HEK293T (cell line): ENCODE data around the gene SRCIN1.

ENCODE experiments used
- CTCF ChIA-PET: fragments of 350-600 bp; formaldehyde crosslinking; extraction: SDS; loops from one replicate; lab custom pipeline; 2021; ENCODE audit warnings: antibody characterized with exemption, inconsistent platforms; lab: Yijun Ruan, JAX
- POLR2A ChIA-PET: fragments of 350-600 bp; formaldehyde crosslinking; extraction: SDS; loops from one replicate; lab custom pipeline; 2020; ENCODE audit warnings: antibody characterized with exemption, inconsistent platforms; lab: Yijun Ruan, JAX
- DNase-seq: peaks from one replicate; pipeline ENCODE4 v3.0.0; 2012; ENCODE audit warnings: mixed read lengths; ENCODE audit errors: extremely low spot score
- ARNT ChIP-seq: fragments of 450-650 bp; IDR thresholded peaks from 2 replicates; pipeline ENCODE4 v1.6.1; 2017; ENCODE audit warnings: mild to moderate bottlenecking
- BHLHE40 ChIP-seq: fragments of 450-650 bp; IDR thresholded peaks from 2 replicates; pipeline ENCODE4 v1.6.1; 2016; ENCODE audit warnings: mild to moderate bottlenecking, moderate library complexity, borderline replicate concordance
- CTBP1 ChIP-seq: fragments of 450-650 bp; IDR thresholded peaks from 2 replicates; pipeline ENCODE4 v1.6.1; 2016; ENCODE audit warnings: borderline replicate concordance
- ELF4 ChIP-seq: fragments of 450-650 bp; IDR thresholded peaks from 2 replicates; pipeline ENCODE4 v1.6.1; 2017; ENCODE audit warnings: antibody characterized with exemption
- FOXA1 ChIP-seq: fragments of 450-650 bp; IDR thresholded peaks from 2 replicates; pipeline ENCODE4 v1.6.1; 2016; ENCODE audit warnings: mild to moderate bottlenecking
- FOXK2 ChIP-seq: fragments of 450-650 bp; IDR thresholded peaks from 2 replicates; pipeline ENCODE4 v1.6.1; 2016; ENCODE audit warnings: mild to moderate bottlenecking
- FOXM1 ChIP-seq: fragments of 450-650 bp; IDR thresholded peaks from 2 replicates; pipeline ENCODE4 v1.6.1; 2017; ENCODE audit warnings: mild to moderate bottlenecking, borderline replicate concordance
- HDGF ChIP-seq: fragments of 450-650 bp; IDR thresholded peaks from 2 replicates; pipeline ENCODE4 v1.6.1; 2017; ENCODE audit warnings: antibody characterized with exemption, borderline replicate concordance
- L3MBTL2 ChIP-seq: fragments of 450-650 bp; conservative IDR thresholded peaks from 2 replicates; pipeline ENCODE4 v1.6.1; 2016; ENCODE audit warnings: mild to moderate bottlenecking
- LEF1 ChIP-seq: fragments of 450-650 bp; IDR thresholded peaks from 2 replicates; pipeline ENCODE4 v1.6.1; 2017; ENCODE audit warnings: mild to moderate bottlenecking, borderline replicate concordance
- NFRKB ChIP-seq: fragments of 450-650 bp; IDR thresholded peaks from 2 replicates; pipeline ENCODE4 v1.6.1; 2016; ENCODE audit warnings: mild to moderate bottlenecking, moderate library complexity
- PKNOX1 ChIP-seq: fragments of 450-650 bp; IDR thresholded peaks from 2 replicates; pipeline ENCODE4 v1.6.1; 2016
- SP1 ChIP-seq: fragments of 450-650 bp; IDR thresholded peaks from 2 replicates; pipeline ENCODE4 v1.6.1; 2017
- SUZ12 ChIP-seq: fragments of 450-650 bp; IDR thresholded peaks from 2 replicates; pipeline ENCODE4 v1.6.1; 2016; ENCODE audit warnings: mild to moderate bottlenecking
- TARDBP ChIP-seq: fragments of 450-650 bp; IDR thresholded peaks from 2 replicates; pipeline ENCODE4 v1.6.1; 2016
- ZNF384 ChIP-seq: fragments of 450-650 bp; IDR thresholded peaks from 2 replicates; pipeline ENCODE4 v1.6.1; 2016

Gene SRCIN1

GRCh38 chr17:38538906-38539305 is 66.8 kb downstream of the SRCIN1 start:
- ChIA-PET CTCF (interaction anchor here (0.7 kb wide), 1 partner anchor 75 kb away, joined by 4 read pairs; no protein-coding TSS in a partner anchor), POLR2A (no interaction called here)
- no peak for DNase-seq
- no peak for TF ChIP-seq TARDBP

- POLR2A ChIA-PET = no interaction called here
- TF ChIP-seq LEF1 (no peak), L3MBTL2 (no peak), FOXM1 (no peak), HDGF (no peak), FOXK2 (no peak), TARDBP (no peak), PKNOX1 (no peak), ARNT (no peak), ZNF384 (no peak), FOXA1 (no peak), NFRKB (no peak), BHLHE40 (no peak), SP1 (no peak), ELF4 (no peak), SUZ12 (no peak), CTBP1 (no peak)
- DNase-seq = no peak
- CTCF ChIA-PET = interaction anchor here (1.0 to 3.1 kb wide), 5 partner anchors 19 to 185 kb away, joined by 3 to 11 read pairs (median 4); partner anchors contain the start of gene SOCS7
These were observed 69.1 kb downstream of the SRCIN1 start for GRCh38 chr17:38536661-38537060.

GRCh38 chr17:38535886-38536285 is 69.9 kb downstream of the SRCIN1 start:
- no peak for DNase-seq
- ChIA-PET CTCF (interaction anchor here (1.4 to 3.1 kb wide), 2 partner anchors 23 to 27 kb away, joined by 4 to 11 read pairs; no protein-coding TSS in a partner anchor), POLR2A (no interaction called here)
- no peak for TF ChIP-seq HDGF
- TF ChIP-seq LEF1 = no peak
- TF ChIP-seq BHLHE40 = no peak
- TF ChIP-seq ARNT = no peak
- no peak for TF ChIP-seq ZNF384
- no peak for TF ChIP-seq SUZ12
- TF ChIP-seq TARDBP = no peak

GRCh38 chr17:38534498-38534885 is 71.3 kb downstream of the SRCIN1 start:
- ChIA-PET POLR2A (interaction anchor here (1.0 to 1.8 kb wide), 2 partner anchors 19 to 25 kb away, joined by 3 to 6 read pairs; no protein-coding TSS in a partner anchor), CTCF (interaction anchor here (0.7 to 1.4 kb wide), 5 partner anchors 25 to 196 kb away, joined by 3 to 6 read pairs (median 4); partner anchors contain the start of gene CISD3)
- DNase-seq = no peak
- TF ChIP-seq L3MBTL2 (no peak), BHLHE40 (no peak), PKNOX1 (no peak), FOXA1 (no peak), TARDBP (no peak), FOXM1 (no peak), SUZ12 (no peak), SP1 (no peak), CTBP1 (no peak)

- TF ChIP-seq NFRKB (no peak), BHLHE40 (no peak), TARDBP (no peak), FOXA1 (no peak), CTBP1 (no peak), ZNF384 (no peak), ELF4 (no peak), ARNT (no peak), L3MBTL2 (no peak), LEF1 (no peak), HDGF (no peak), PKNOX1 (no peak), SUZ12 (no peak)
- no peak for DNase-seq
- ChIA-PET CTCF (interaction anchor here (0.7 to 1.4 kb wide), 4 partner anchors 24 to 129 kb away, joined by 3 to 6 read pairs (median 4); no protein-coding TSS in a partner anchor), POLR2A (interaction anchor here (1.0 to 1.8 kb wide), 2 partner anchors 20 to 25 kb away, joined by 3 to 6 read pairs; no protein-coding TSS in a partner anchor)
These were observed 71.8 kb downstream of the SRCIN1 start for GRCh38 chr17:38533866-38534497.

GRCh38 chr17:38533241-38533640 is 72.5 kb downstream of the SRCIN1 start:
- CTCF ChIA-PET = no interaction called here

More at GRCh38 chr17:38533241-38533640, 72.5 kb downstream of the SRCIN1 start:
- POLR2A ChIA-PET = no interaction called here
- no peak for TF ChIP-seq FOXA1
- TF ChIP-seq ELF4 = no peak
- TF ChIP-seq SP1 = no peak
- no peak for TF ChIP-seq HDGF
- TF ChIP-seq TARDBP = no peak
- no peak for TF ChIP-seq FOXM1
- no peak for DNase-seq
